ENCODE results near the gene CYP17A1. TPM values are rescaled to one million over a fixed set of nuclear protein-coding genes. Genes with fewer than 3 reads are reported as not detected.
"Not testable (repeated sequence)": the region's sequence is repeated elsewhere in the genome, so short reads cannot be mapped to it uniquely, and the experiment has no call there.

The CYP17A1 gene
- total RNA-seq, 2 donors from 2014 or later, result not detected

GRCh38 chr10:102850025-102850518, 12.9 kb upstream of the CYP17A1 start:
- H3K4me3 ChIP-seq, result no peak overlapping the region
- 66 to 72% methylated on average over 9 of the region's 9 CpGs for WGBS, 2 donors
- no peaks in the 10 kb centered on the region for H3K9me3 ChIP-seq
- TF ChIP-seq CTCF (IDR thresholded peaks at IDR 0.05) (no peak), POLR2A (IDR thresholded peaks at IDR 0.05) (no peak)
- no peaks in the 10 kb centered on the region for H3K27me3 ChIP-seq
- H3K4me1 ChIP-seq, result peaks cover 2% of the 10 kb centered on the region
- no peak overlapping the region for H3K27ac ChIP-seq
- DNase-seq, result no peak
- no peak for ATAC-seq
- intact Hi-C loops (cut with DNase I), result no loop called here
- H3K36me3 ChIP-seq (replicated peaks in 1 of 2; ENCODE audit: insufficient read depth in 1 of 2, low read depth in 2 of 2), result no peaks in the 10 kb centered on the region

GRCh38 chr10:102845352-102845902, 8.2 kb upstream of the CYP17A1 start:
- Histone ChIP-seq H3K4me3 (no peak overlapping the region), H3K36me3 (replicated peaks in 1 of 2; ENCODE audit: insufficient read depth in 1 of 2, low read depth in 2 of 2) (no peaks in the 10 kb centered on the region), H3K4me1 (peaks cover 5% of the 10 kb centered on the region), H3K9me3 (no peaks in the 10 kb centered on the region), H3K27me3 (no peaks in the 10 kb centered on the region), H3K27ac (no peak overlapping the region)
- DNase-seq (no peak), ATAC-seq (no peak)
- 73 to 75% methylated on average over 8 to 9 of the region's 9 CpGs for WGBS, 2 donors
- intact Hi-C loops (cut with DNase I), result no loop called here
- TF ChIP-seq POLR2A (IDR thresholded peaks at IDR 0.05), result no peak
- no peak for TF ChIP-seq CTCF (IDR thresholded peaks at IDR 0.05)

GRCh38 chr10:102844190-102844776, 7.1 kb upstream of the CYP17A1 start:
- 83 to 85% methylated on average over 6 of the region's 6 CpGs for WGBS, 2 donors
- intact Hi-C loops (cut with DNase I); H3K27ac ChIP-seq; H3K27me3 ChIP-seq; H3K4me1 ChIP-seq; H3K36me3 ChIP-seq (replicated peaks in 1 of 2; ENCODE audit: insufficient read depth in 1 of 2, low read depth in 2 of 2); ATAC-seq; H3K9me3 ChIP-seq; H3K4me3 ChIP-seq; DNase-seq: not testable (repeated sequence)

GRCh38 chr10:102843139-102843538, 5.9 kb upstream of the CYP17A1 start:
- intact Hi-C loops (cut with DNase I); H3K27ac ChIP-seq; H3K9me3 ChIP-seq; H3K4me3 ChIP-seq; DNase-seq; H3K27me3 ChIP-seq; ATAC-seq; H3K4me1 ChIP-seq; H3K36me3 ChIP-seq (replicated peaks in 1 of 2; ENCODE audit: insufficient read depth in 1 of 2, low read depth in 2 of 2): not testable (repeated sequence)
- 69 to 72% methylated on average over 8 of the region's 8 CpGs for WGBS, 2 donors

- TF ChIP-seq CTCF (IDR thresholded peaks at IDR 0.05) (no peak), POLR2A (IDR thresholded peaks at IDR 0.05) (no peak)
- no peak for DNase-seq
- WGBS, 2 donors, result 58 to 63% methylated on average over 11 of the region's 11 CpGs
- H3K4me3 ChIP-seq, result no peak overlapping the region
- H3K4me1 ChIP-seq, result peaks cover 15% of the 10 kb centered on the region
- no peaks in the 10 kb centered on the region for H3K27me3 ChIP-seq
- H3K27ac ChIP-seq, result no peak overlapping the region
- no peak for ATAC-seq
- no peaks in the 10 kb centered on the region for H3K9me3 ChIP-seq
- no peaks in the 10 kb centered on the region for H3K36me3 ChIP-seq (replicated peaks in 1 of 2; ENCODE audit: insufficient read depth in 1 of 2, low read depth in 2 of 2)
- intact Hi-C loops (cut with DNase I), result no loop called here
Measured at GRCh38 chr10:102841827-102842345, 4.7 kb upstream of the CYP17A1 start.

GRCh38 chr10:102838276-102838927, 1.2 kb upstream of the CYP17A1 start:
- DNase-seq; H3K9me3 ChIP-seq; H3K27me3 ChIP-seq; H3K36me3 ChIP-seq (replicated peaks in 1 of 2; ENCODE audit: insufficient read depth in 1 of 2, low read depth in 2 of 2); H3K4me3 ChIP-seq; H3K27ac ChIP-seq; ATAC-seq: not testable (repeated sequence)
- intact Hi-C loops (cut with DNase I), result loop anchor here (10.0 kb wide), 1 partner anchor 406 kb away; the partner anchor contains the start of gene RPEL1
- 73 to 76% methylated on average over 9 of the region's 9 CpGs for WGBS, 2 donors
- peaks cover 17% of the 10 kb centered on the region for H3K4me1 ChIP-seq

Data from body of pancreas (tissue), 4 donors.